Gastrocnemius medialis (tissue), 4 donors: Measurements from ENCODE around the gene APH1B. TPM values are rescaled to one million over a fixed set of nuclear protein-coding genes. Genes with fewer than 3 reads are reported as not detected.

Experiments used
- ATAC-seq, 2 donors: fragments of 150-250 bp; one replicate each; pipeline ENCODE4 v1.9.1; 2016
- DNase-seq, 2 donors: peaks; one replicate each; pipeline ENCODE4 v3.0.0-alpha.2; 2019
- H3K27ac ChIP-seq, 4 donors: fragments of 200-600 bp; sonication (generic); 1 replicate in 1 of 4; 2 replicates in 3 of 4; pipeline ENCODE4 v1.5.1; 2016 to 2018; ENCODE audit warnings: mild to moderate bottlenecking in 2 of 4, moderate library complexity in 1 of 4
- H3K27me3 ChIP-seq, 3 donors: fragments of 200-600 bp; sonication (generic) in 2 of 3; 1 replicate in 1 of 3; 2 replicates in 2 of 3; pipeline versions ENCODE4 v1.5.1 to v1.6.0; 2016 to 2019; ENCODE audit warnings: mild to moderate bottlenecking in 1 of 3, moderate library complexity in 1 of 3
- H3K36me3 ChIP-seq, 2 donors: fragments of 200-600 bp; sonication (generic) in 1 of 2; one replicate each; pipeline ENCODE4 v1.5.1; 2017 to 2018
- H3K4me1 ChIP-seq, 2 donors: fragments of 200-600 bp; sonication (generic) in 1 of 2; one replicate each; pipeline ENCODE4 v1.5.1; 2016 to 2017; ENCODE audit warnings: mild to moderate bottlenecking in 2 of 2
- H3K4me3 ChIP-seq, 4 donors: fragments of 200-600 bp; sonication (generic) in 3 of 4; 1 replicate in 1 of 4; 2 replicates in 3 of 4; pipeline ENCODE4 v1.5.1; 2016 to 2019; ENCODE audit warnings: mild to moderate bottlenecking in 2 of 4
- H3K9me3 ChIP-seq, 3 donors: fragments of 200-600 bp; sonication (generic) in 2 of 3; 1 replicate in 1 of 3; 2 replicates in 2 of 3; pipeline ENCODE4 v1.5.1; 2016 to 2019
- CTCF ChIP-seq, 5 experiments: fragments of 450-650 bp in 3 of 5; fragments of 200-600 bp in 2 of 5; sonication (generic) in 2 of 5; IDR thresholded peaks in 4 of 5; conservative IDR thresholded peaks in 1 of 5; 1 replicate in 4 of 5; 2 replicates in 1 of 5; pipeline ENCODE4 v1.5.1; 2016 to 2019; ENCODE audit warnings: antibody characterized with exemption in 5 of 5, mild to moderate bottlenecking in 3 of 5, moderate library complexity in 3 of 5
- POLR2A ChIP-seq, 2 donors: fragments of 450-650 bp; IDR thresholded peaks; one replicate each; pipeline ENCODE4 v1.6.1; 2017; ENCODE audit warnings: antibody characterized with exemption in 2 of 2, mild to moderate bottlenecking in 2 of 2, moderate library complexity in 2 of 2
- in situ Hi-C, 4 donors: fragments of 200-750 bp; cut with MboI; loops; one replicate each; pipeline versions ENCODE4 v1.15.0 to v1.8.0; 2017; ENCODE audit warnings: low sequenced_read_pairs in 4 of 4
- intact Hi-C: fragments of 100-400 bp; cut with DNase I; formaldehyde crosslinking; loops from one replicate; pipeline ENCODE4 v1.15.1; 2023; ENCODE audit warnings: low total_unique reads
- total RNA-seq, 4 donors: library from RNA; depleted of rRNA; stranded (reverse); fragments of >200 nt; gene quantifications; one replicate each; pipeline versions ENCODE4 v1.1.0 to v1.2.3, GENCODE V29; 2016

APH1B gene
- total RNA-seq, 4 donors from 2014 or later: 2.4 to 5.6 (median 2.9) TPM

- intact Hi-C loops: loop anchor here (5.0 kb wide), 1 partner anchor 1330 kb away; no protein-coding TSS in a partner anchor
- DNase-seq (no peak), ATAC-seq (no peak)
- Histone ChIP-seq H3K9me3 (no peaks in the 10 kb centered on the region), H3K27ac (no peak overlapping the region), H3K4me1 (peaks cover 13 to 26% of the 10 kb centered on the region in 2 donors), H3K4me3 (no peak overlapping the region), H3K36me3 (no peaks in the 10 kb centered on the region), H3K27me3 (no peaks in the 10 kb centered on the region)
- TF ChIP-seq CTCF (IDR thresholded peaks at IDR 0.05 in 4 of 5, conservative IDR thresholded peaks at IDR 0.05 in 1 of 5): no peak
- no peak for TF ChIP-seq POLR2A (IDR thresholded peaks at IDR 0.05)
- in situ Hi-C loops: loop anchor here in 1 of 4 donors (5.0 kb wide), 1 partner anchor 40 kb away; no protein-coding TSS in a partner anchor
Observed at GRCh38 chr15:63232405-63232804, 45.0 kb upstream of the APH1B start.

GRCh38 chr15:63232943-63233342 is 44.5 kb upstream of the APH1B start:
- Histone ChIP-seq H3K27ac (no peak overlapping the region), H3K36me3 (no peaks in the 10 kb centered on the region), H3K9me3 (no peaks in the 10 kb centered on the region), H3K4me1 (peaks cover 13 to 26% of the 10 kb centered on the region in 2 donors), H3K4me3 (no peak overlapping the region), H3K27me3 (no peaks in the 10 kb centered on the region)
- ATAC-seq (no peak), DNase-seq (no peak)
- intact Hi-C loops (loop anchor here (5.0 kb wide), 1 partner anchor 1329 kb away; no protein-coding TSS in a partner anchor), in situ Hi-C loops (loop anchor here in 1 of 4 donors (5.0 kb wide), 1 partner anchor 41 kb away; no protein-coding TSS in a partner anchor)
- TF ChIP-seq CTCF (IDR thresholded peaks at IDR 0.05 in 4 of 5, conservative IDR thresholded peaks at IDR 0.05 in 1 of 5): no peak
- no peak for TF ChIP-seq POLR2A (IDR thresholded peaks at IDR 0.05)

GRCh38 chr15:63233667-63234423 is 43.6 kb upstream of the APH1B start:
- intact Hi-C loops: loop anchor here (5.0 kb wide), 1 partner anchor 1328 kb away; no protein-coding TSS in a partner anchor
- Histone ChIP-seq H3K27ac (peak overlapping the region; percentile 42 to 54 (median 45)), H3K27me3 (no peaks in the 10 kb centered on the region), H3K36me3 (no peaks in the 10 kb centered on the region), H3K4me3 (no peak overlapping the region), H3K4me1 (peaks cover 16 to 33% of the 10 kb centered on the region in 2 donors), H3K9me3 (no peaks in the 10 kb centered on the region)
- no peak for DNase-seq
- TF ChIP-seq POLR2A (IDR thresholded peaks at IDR 0.05) (no peak), CTCF (IDR thresholded peaks at IDR 0.05 in 4 of 5, conservative IDR thresholded peaks at IDR 0.05 in 1 of 5) (no peak)
- in situ Hi-C loops: loop anchor here in 1 of 4 donors (5.0 kb wide), 1 partner anchor 42 kb away; no protein-coding TSS in a partner anchor
- ATAC-seq: peak in 1 of 2 donors; percentile 50

- TF ChIP-seq CTCF (IDR thresholded peaks at IDR 0.05 in 4 of 5, conservative IDR thresholded peaks at IDR 0.05 in 1 of 5) (no peak), POLR2A (IDR thresholded peaks at IDR 0.05) (no peak)
- in situ Hi-C loops (loop anchor here in 1 of 4 donors (5.0 kb wide), 1 partner anchor 42 kb away; no protein-coding TSS in a partner anchor), intact Hi-C loops (loop anchor here (5.0 kb wide), 1 partner anchor 1328 kb away; no protein-coding TSS in a partner anchor)
- H3K27me3 ChIP-seq: no peaks in the 10 kb centered on the region
- no peak overlapping the region for H3K4me3 ChIP-seq
- H3K4me1 ChIP-seq: peaks cover 17 to 36% of the 10 kb centered on the region in 2 donors
- no peaks in the 10 kb centered on the region for H3K36me3 ChIP-seq
- no peaks in the 10 kb centered on the region for H3K9me3 ChIP-seq
- H3K27ac ChIP-seq: peak overlapping the region; percentile 42 to 54 (median 45)
- DNase-seq: peak; percentile 24 to 46
- ATAC-seq: peak; percentile 62 to 64
Observed at GRCh38 chr15:63234451-63234870, 42.9 kb upstream of the APH1B start.
